Fibroblast of lung (primary cell): ENCODE measurements around the gene TMEM151B.

Experiments used
- EZH2 ChIP-seq: IDR thresholded peaks from 2 replicates; pipeline ENCODE4 v1.5.1; 2012; ENCODE audit warnings: low read length, control low read depth, mild to moderate bottlenecking; ENCODE audit errors: missing control alignments
- TF ChIP-seq, protein P1 (sequence below), 2 donors: IDR thresholded peaks in 1 of 2; conservative IDR thresholded peaks in 1 of 2; 1 replicate in 1 of 2; 2 replicates in 1 of 2; pipeline ENCODE4 v1.5.1; 2011 to 2012; ENCODE audit warnings: low read length in 2 of 2, control low read depth in 1 of 2, inconsistent platforms in 1 of 2, low read depth in 1 of 2, mild to moderate bottlenecking in 1 of 2

DNA sequence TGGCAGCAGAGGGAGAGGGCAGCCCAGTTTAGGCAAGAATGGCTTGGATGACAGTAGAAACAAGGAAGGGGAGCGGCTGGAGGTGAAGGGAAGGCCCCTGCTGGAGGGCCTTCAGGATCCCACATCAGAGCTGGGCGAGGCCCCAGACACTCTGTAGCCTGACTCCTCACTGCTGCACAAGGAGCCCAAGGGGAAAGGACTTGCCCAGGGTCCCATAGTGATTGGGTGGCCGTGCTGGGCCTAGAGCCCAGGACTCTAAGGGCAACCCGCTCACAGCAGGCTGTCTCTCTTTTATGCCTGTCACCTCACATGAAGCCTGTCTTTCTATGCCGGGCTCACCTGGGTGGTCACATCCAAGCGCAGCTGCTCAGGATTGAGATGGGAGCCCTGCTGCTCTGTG lies 33.6 kb downstream of the TMEM151B start:
- TF ChIP-seq, protein P1, sequence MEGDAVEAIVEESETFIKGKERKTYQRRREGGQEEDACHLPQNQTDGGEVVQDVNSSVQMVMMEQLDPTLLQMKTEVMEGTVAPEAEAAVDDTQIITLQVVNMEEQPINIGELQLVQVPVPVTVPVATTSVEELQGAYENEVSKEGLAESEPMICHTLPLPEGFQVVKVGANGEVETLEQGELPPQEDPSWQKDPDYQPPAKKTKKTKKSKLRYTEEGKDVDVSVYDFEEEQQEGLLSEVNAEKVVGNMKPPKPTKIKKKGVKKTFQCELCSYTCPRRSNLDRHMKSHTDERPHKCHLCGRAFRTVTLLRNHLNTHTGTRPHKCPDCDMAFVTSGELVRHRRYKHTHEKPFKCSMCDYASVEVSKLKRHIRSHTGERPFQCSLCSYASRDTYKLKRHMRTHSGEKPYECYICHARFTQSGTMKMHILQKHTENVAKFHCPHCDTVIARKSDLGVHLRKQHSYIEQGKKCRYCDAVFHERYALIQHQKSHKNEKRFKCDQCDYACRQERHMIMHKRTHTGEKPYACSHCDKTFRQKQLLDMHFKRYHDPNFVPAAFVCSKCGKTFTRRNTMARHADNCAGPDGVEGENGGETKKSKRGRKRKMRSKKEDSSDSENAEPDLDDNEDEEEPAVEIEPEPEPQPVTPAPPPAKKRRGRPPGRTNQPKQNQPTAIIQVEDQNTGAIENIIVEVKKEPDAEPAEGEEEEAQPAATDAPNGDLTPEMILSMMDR (conservative IDR thresholded peaks at IDR 0.05 in 1 of 2, IDR thresholded peaks at IDR 0.05 in 1 of 2; ENCODE audit: low read depth in 1 of 2, low read length in 2 of 2), result no peak
- no peak for TF ChIP-seq EZH2
